ENCODE results near the gene DOC2A.

DNA sequence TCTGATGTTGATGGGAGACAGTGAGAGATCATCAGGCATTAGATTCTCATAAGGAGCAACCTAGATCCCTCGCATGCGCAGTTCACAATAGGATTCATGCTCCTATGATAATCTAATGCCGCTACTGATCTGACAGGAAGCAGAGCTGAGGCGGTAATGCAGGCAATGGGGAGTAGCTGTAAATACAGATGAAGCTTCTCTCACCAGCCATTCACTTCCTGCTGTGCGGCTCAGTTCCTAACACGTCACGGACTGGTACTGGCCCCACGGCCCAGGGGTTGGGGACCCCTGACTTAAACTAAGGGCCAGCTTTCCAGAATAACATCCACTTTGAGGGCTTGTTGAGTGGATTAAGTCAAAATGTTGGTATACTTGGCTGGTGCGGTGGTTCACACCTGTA, 51.5 kb downstream of the DOC2A start:
- TF ChIP-seq, protein P1, sequence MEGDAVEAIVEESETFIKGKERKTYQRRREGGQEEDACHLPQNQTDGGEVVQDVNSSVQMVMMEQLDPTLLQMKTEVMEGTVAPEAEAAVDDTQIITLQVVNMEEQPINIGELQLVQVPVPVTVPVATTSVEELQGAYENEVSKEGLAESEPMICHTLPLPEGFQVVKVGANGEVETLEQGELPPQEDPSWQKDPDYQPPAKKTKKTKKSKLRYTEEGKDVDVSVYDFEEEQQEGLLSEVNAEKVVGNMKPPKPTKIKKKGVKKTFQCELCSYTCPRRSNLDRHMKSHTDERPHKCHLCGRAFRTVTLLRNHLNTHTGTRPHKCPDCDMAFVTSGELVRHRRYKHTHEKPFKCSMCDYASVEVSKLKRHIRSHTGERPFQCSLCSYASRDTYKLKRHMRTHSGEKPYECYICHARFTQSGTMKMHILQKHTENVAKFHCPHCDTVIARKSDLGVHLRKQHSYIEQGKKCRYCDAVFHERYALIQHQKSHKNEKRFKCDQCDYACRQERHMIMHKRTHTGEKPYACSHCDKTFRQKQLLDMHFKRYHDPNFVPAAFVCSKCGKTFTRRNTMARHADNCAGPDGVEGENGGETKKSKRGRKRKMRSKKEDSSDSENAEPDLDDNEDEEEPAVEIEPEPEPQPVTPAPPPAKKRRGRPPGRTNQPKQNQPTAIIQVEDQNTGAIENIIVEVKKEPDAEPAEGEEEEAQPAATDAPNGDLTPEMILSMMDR (IDR thresholded peaks at IDR 0.05) = no peak
- TF ChIP-seq POLR2AphosphoS5 (IDR thresholded peaks at IDR 0.05; ENCODE audit: insufficient read depth in 1 of 2, low read depth in 1 of 2) = no peak
- no peak for TF ChIP-seq POLR2A (IDR thresholded peaks at IDR 0.05)
